H1 (cell line): ENCODE results near the gene UBE2O. TPM values are rescaled to one million over a fixed set of nuclear protein-coding genes. Genes with fewer than 3 reads are reported as not detected.

ENCODE experiments used
- CTCF ChIA-PET: fragments of 300-600 bp; sonication (Branson Sonifier 250); formaldehyde crosslinking; loops from one replicate; lab custom pipeline; 2021; ENCODE audit not compliant: partially characterized antibody; lab: Charles Lee
- POLR2A ChIA-PET: fragments of 300-600 bp; sonication (Branson Sonifier 250); formaldehyde crosslinking; loops from one replicate; lab custom pipeline; 2021; ENCODE audit warnings: inconsistent platforms; ENCODE audit not compliant: partially characterized antibody; lab: Charles Lee
- DNase-seq, 2 experiments: peaks; one replicate each; pipeline versions ENCODE4 v3.0.0 to v3.0.0-alpha.2; 2010 to 2022; ENCODE audit warnings: low spot score in 2 of 2, low read depth in 1 of 2, mixed read lengths in 1 of 2
- FAIRE-seq: peaks from 2 replicates; lab custom pipeline; 2011; peaks lifted over from hg19 to GRCh38; lab: Jason Lieb, UNC
- H2AFZ ChIP-seq: 2 replicates; pipeline ENCODE4 v1.8.1; 2012; ENCODE audit warnings: low read length, inconsistent platforms
- H2AK5ac ChIP-seq: 2 replicates; pipeline ENCODE4 v1.6.1; 2013; ENCODE audit warnings: low read depth, low read length
- H2BK120ac ChIP-seq: replicated peaks from 2 replicates; pipeline ENCODE3; 2013; ENCODE audit warnings: low read depth, low read length, inconsistent platforms
- H2BK12ac ChIP-seq: 2 replicates; pipeline ENCODE4 v1.6.1; 2013; ENCODE audit warnings: low read depth, low read length
- H2BK15ac ChIP-seq: 2 replicates; pipeline ENCODE4 v1.6.1; 2013; ENCODE audit warnings: low read length
- H2BK20ac ChIP-seq: 2 replicates; pipeline ENCODE4 v1.6.1; 2013; ENCODE audit warnings: low read length
- H2BK5ac ChIP-seq: 2 replicates; pipeline ENCODE4 v1.6.1; 2013; ENCODE audit warnings: low read depth, low read length
- H3K14ac ChIP-seq: 2 replicates; pipeline ENCODE4 v1.6.1; 2013; ENCODE audit warnings: inconsistent platforms; ENCODE audit not compliant: insufficient read length
- H3K18ac ChIP-seq: 2 replicates; pipeline ENCODE4 v1.6.1; 2013; ENCODE audit warnings: low read length; ENCODE audit errors: extremely low read depth
- H3K23ac ChIP-seq: 2 replicates; pipeline ENCODE4 v1.6.1; 2013; ENCODE audit warnings: inconsistent platforms; ENCODE audit not compliant: insufficient read length
- H3K23me2 ChIP-seq: 2 replicates; pipeline ENCODE4 v1.6.1; 2013; ENCODE audit warnings: low read depth, low read length
- H3K27ac ChIP-seq: 2 replicates; pipeline ENCODE4 v1.6.1; 2011; ENCODE audit warnings: low read depth, low read length, inconsistent platforms
- H3K27me3 ChIP-seq, 4 experiments: replicated peaks in 1 of 4; 1 replicate in 1 of 4; 2 replicates in 3 of 4; pipeline versions ENCODE4 v1.6.1 to v1.8.1; 2011 to 2013; ENCODE audit warnings: low read length in 3 of 4, mild to moderate bottlenecking in 3 of 4, inconsistent platforms in 2 of 4, mixed read lengths in 2 of 4, moderate library complexity in 1 of 4; ENCODE audit not compliant: control insufficient read depth in 3 of 4, insufficient read depth in 3 of 4; ENCODE audit errors: extremely low read depth in 1 of 4
- H3K36me3 ChIP-seq, 4 experiments: 2 replicates each; pipeline versions ENCODE4 v1.6.1 to v1.8.1; 2011 to 2013; ENCODE audit warnings: mild to moderate bottlenecking in 4 of 4, low read length in 3 of 4, moderate library complexity in 2 of 4, control low read depth in 1 of 4, inconsistent platforms in 1 of 4; ENCODE audit not compliant: insufficient read depth in 4 of 4, control insufficient read depth in 2 of 4
- H3K4ac ChIP-seq: replicated peaks from 2 replicates; pipeline ENCODE3; 2013; ENCODE audit warnings: low read length, low read depth, mixed read lengths, inconsistent platforms; ENCODE audit not compliant: insufficient read length
- H3K4me1 ChIP-seq, 4 experiments: replicated peaks in 1 of 4; 1 replicate in 1 of 4; 2 replicates in 3 of 4; pipeline versions ENCODE4 v1.6.1 to v1.8.1; 2011 to 2013; ENCODE audit warnings: low read length in 3 of 4, inconsistent platforms in 2 of 4, mixed read lengths in 1 of 4; ENCODE audit not compliant: insufficient read depth in 4 of 4, control insufficient read depth in 3 of 4
- H3K4me2 ChIP-seq, 2 experiments: 2 replicates each; pipeline versions ENCODE4 v1.6.1 to v1.8.1; 2011 to 2013; ENCODE audit warnings: low read depth in 2 of 2, low read length in 2 of 2, control low read depth in 1 of 2, inconsistent platforms in 1 of 2, mild to moderate bottlenecking in 1 of 2; ENCODE audit not compliant: insufficient read depth in 1 of 2
- H3K4me3 ChIP-seq, 4 experiments: fragments of 200-600, 300-600 bp in 1 of 4; sonication (generic), shearing (Covaris generic), sonication (Bioruptor Twin) in 1 of 4; 2 replicates each; pipeline versions ENCODE4 v1.5.1 to v1.8.1; 2011 to 2016; ENCODE audit warnings: low read length in 4 of 4, low read depth in 3 of 4, control low read depth in 2 of 4, inconsistent platforms in 2 of 4, mild to moderate bottlenecking in 2 of 4, mixed read lengths in 1 of 4, moderate library complexity in 1 of 4; ENCODE audit not compliant: insufficient read depth in 2 of 4; ENCODE audit errors: extremely low read depth in 1 of 4
- H3K56ac ChIP-seq: replicated peaks from 2 replicates; pipeline ENCODE3; 2013; ENCODE audit warnings: low read depth, mild to moderate bottlenecking, mixed read lengths, low read length, inconsistent platforms; ENCODE audit not compliant: insufficient read length
- H3K79me1 ChIP-seq: 2 replicates; pipeline ENCODE4 v1.6.1; 2013; ENCODE audit warnings: low read depth, low read length, control low read depth
- H3K79me2 ChIP-seq, 2 experiments: 2 replicates each; pipeline versions ENCODE4 v1.6.1 to v1.8.1; 2012 to 2013; ENCODE audit warnings: low read length in 2 of 2, mild to moderate bottlenecking in 2 of 2, inconsistent platforms in 1 of 2; ENCODE audit not compliant: insufficient read depth in 2 of 2, control insufficient read depth in 1 of 2
- H3K9ac ChIP-seq, 4 experiments: replicated peaks in 1 of 4; 1 replicate in 1 of 4; 2 replicates in 3 of 4; pipeline versions ENCODE4 v1.6.1 to v1.8.1; 2011 to 2013; ENCODE audit warnings: low read depth in 3 of 4, low read length in 3 of 4, control low read depth in 2 of 4, mild to moderate bottlenecking in 2 of 4, moderate library complexity in 2 of 4, inconsistent platforms in 1 of 4; ENCODE audit errors: extremely low read depth in 1 of 4
- H3K9me3 ChIP-seq, 2 experiments: 2 replicates each; pipeline versions ENCODE4 v1.6.1 to v1.8.1; 2012 to 2013; ENCODE audit warnings: mild to moderate bottlenecking in 2 of 2, moderate library complexity in 2 of 2, control low read depth in 1 of 2, inconsistent platforms in 1 of 2, low read depth in 1 of 2, low read length in 1 of 2, mixed read lengths in 1 of 2; ENCODE audit not compliant: insufficient read depth in 2 of 2
- H4K20me1 ChIP-seq, 2 experiments: replicated peaks in 1 of 2; 2 replicates each; pipeline versions ENCODE3 to v1.8.1; 2011 to 2013; ENCODE audit warnings: inconsistent platforms in 2 of 2, low read length in 2 of 2, mild to moderate bottlenecking in 1 of 2; ENCODE audit not compliant: insufficient read depth in 2 of 2, control insufficient read depth in 1 of 2
- H4K5ac ChIP-seq: 2 replicates; pipeline ENCODE4 v1.6.1; 2013; ENCODE audit warnings: low read length, low read depth, mixed read lengths, inconsistent platforms; ENCODE audit not compliant: insufficient read length
- H4K8ac ChIP-seq: 2 replicates; pipeline ENCODE4 v1.8.0; 2013; ENCODE audit warnings: mild to moderate bottlenecking, moderate library complexity, low read length, inconsistent platforms; ENCODE audit not compliant: insufficient read depth; ENCODE audit errors: extremely low read depth
- H4K91ac ChIP-seq: replicated peaks from 2 replicates; pipeline ENCODE3; 2013; ENCODE audit warnings: low read length, mixed read lengths, inconsistent platforms; ENCODE audit not compliant: insufficient read length
- BACH1 ChIP-seq: IDR thresholded peaks from 2 replicates; pipeline ENCODE4 v1.6.1; 2012; ENCODE audit warnings: low read length, improper control_type of control experiment
- CTBP2 ChIP-seq: IDR thresholded peaks from 2 replicates; pipeline ENCODE4 v1.7.0; 2011; ENCODE audit warnings: borderline replicate concordance, mild to moderate bottlenecking, moderate library complexity, mixed read lengths, low read length; ENCODE audit not compliant: insufficient read depth, insufficient read length
- CTCF ChIP-seq, 3 experiments: IDR thresholded peaks; 1 replicate in 2 of 3; 2 replicates in 1 of 3; pipeline versions ENCODE4 v1.5.1 to v1.6.1; 2011; ENCODE audit warnings: low read length in 3 of 3, mild to moderate bottlenecking in 3 of 3, inconsistent platforms in 2 of 3, low read depth in 1 of 3, moderate library complexity in 1 of 3; ENCODE audit not compliant: insufficient read depth in 1 of 3; ENCODE audit errors: control extremely low read depth in 1 of 3
- JUN ChIP-seq: IDR thresholded peaks from 2 replicates; pipeline ENCODE4 v1.6.1; 2011; ENCODE audit warnings: low read depth, mild to moderate bottlenecking, improper control_type of control experiment, low read length
- POLR2AphosphoS5 ChIP-seq: IDR thresholded peaks from 2 replicates; pipeline ENCODE4 v1.6.1; 2011; ENCODE audit warnings: low read depth, low read length
- SAP30 ChIP-seq: fragments of 300-600 bp; sonication (generic); IDR thresholded peaks from 2 replicates; pipeline ENCODE4 v1.7.1; 2012; ENCODE audit warnings: low read length, moderate library complexity, mild to moderate bottlenecking, inconsistent platforms; ENCODE audit not compliant: insufficient read depth, insufficient replicate concordance
- TCF12 ChIP-seq: IDR thresholded peaks from 2 replicates; pipeline ENCODE4 v1.6.1; 2011; ENCODE audit warnings: low read depth, mild to moderate bottlenecking, low read length
- TEAD4 ChIP-seq: IDR thresholded peaks from 2 replicates; pipeline ENCODE4 v1.6.1; 2012; ENCODE audit warnings: low read depth, low read length, inconsistent platforms, mixed read lengths
- USF2 ChIP-seq: IDR thresholded peaks from 2 replicates; pipeline ENCODE4 v1.6.1; 2011; ENCODE audit warnings: low read length, improper control_type of control experiment
- WGBS, 2 experiments: shearing (Covaris generic) in 1 of 2; methylation state at CpG; one replicate each; pipeline versions ENCODE4 v1.1.6 to v1.1.7; 2013 to 2015; ENCODE audit warnings: low lambda C conversion rate in 2 of 2, mixed read lengths in 2 of 2, inconsistent platforms in 1 of 2, low coverage in 1 of 2, missing lambda C conversion rate in 1 of 2; ENCODE audit not compliant: insufficient replicate concordance in 2 of 2, insufficient coverage in 1 of 2, insufficient read length in 1 of 2; ENCODE audit errors: extremely low coverage in 1 of 2, missing lambda C conversion rate in 1 of 2; 5-methylcytosine and 5-hydroxymethylcytosine counted together
- polyA plus RNA-seq, 7 experiments: library from polyadenylated mRNA; depleted of rRNA in 3 of 7; stranded (reverse) in 5 of 7; unstranded in 2 of 7; fragments of >200 nt in 5 of 7; fragments of 200-250 nt in 2 of 7; gene quantifications; 1 replicate in 5 of 7; 2 replicates in 1 of 7; 4 replicates in 1 of 7; pipeline versions ENCODE4 v1.2.1 to v1.2.3, GENCODE V29; 2011 to 2013; ENCODE audit warnings: missing spikeins in 2 of 7, mixed read lengths in 2 of 7
- total RNA-seq: library from RNA; stranded (reverse); fragmentation: NEBNext Ultra II Directional; extraction: Animal tissue kit (Norgen Biotek cat#: 25700); gene quantifications from 2 replicates; pipeline ENCODE4 v1.2.1, GENCODE V29; 2021

Gene UBE2O
- total and polyA plus RNA-seq, 2 of the 8 experiments (the other 6 are each of a cell fraction or from before 2014, with no cell fraction given), result 24.4 to 63.0 TPM

- no peak overlapping the region for H2BK12ac ChIP-seq
- no peak overlapping the region for H2BK120ac ChIP-seq
- no peaks in the 10 kb centered on the region for H3K27me3 ChIP-seq
- no peak overlapping the region for H3K18ac ChIP-seq
- no peaks in the 10 kb centered on the region for H3K9me3 ChIP-seq
- peaks cover 0 to 10% (median 0%) of the 10 kb centered on the region in 4 experiments; a peak in 2 of 8 replicates for H3K36me3 ChIP-seq
- no peak overlapping the region for H2BK15ac ChIP-seq
- 86% methylated on average over 9 of the region's 13 CpGs; no CpG with 5 or more reads in 1 of the 2 experiments for WGBS, 2 experiments
- H2BK20ac ChIP-seq, result no peak overlapping the region
- no peak overlapping the region for H2AK5ac ChIP-seq
- H3K79me1 ChIP-seq, result no peaks in the 10 kb centered on the region
- H3K4ac ChIP-seq, result no peak overlapping the region
- H3K23me2 ChIP-seq, result no peaks in the 10 kb centered on the region
- H3K79me2 ChIP-seq, result no peaks in the 10 kb centered on the region
- DNase-seq (no peak), FAIRE-seq (no peak)
- no peak overlapping the region for H4K5ac ChIP-seq
- H3K9ac ChIP-seq, result no peak overlapping the region
- peaks cover 0 to 9% (median 0%) of the 10 kb centered on the region in 4 experiments; a peak in 2 of 7 replicates for H3K4me1 ChIP-seq
- peaks cover 0 to 6% of the 10 kb centered on the region in 2 experiments for H4K20me1 ChIP-seq
- ChIA-PET CTCF (interaction anchor here (1.1 to 15.6 kb wide), 4 partner anchors 10 to 63 kb away, joined by 3 to 446 read pairs (median 4); partner anchors contain the start of gene RHBDF2), POLR2A (no interaction called here)
- H2AFZ ChIP-seq, result no peak overlapping the region
- no peak overlapping the region for H3K4me3 ChIP-seq
- no peak overlapping the region for H3K4me2 ChIP-seq
- no peak overlapping the region for H3K14ac ChIP-seq
- H2BK5ac ChIP-seq, result no peak overlapping the region
- H4K8ac ChIP-seq, result no peak overlapping the region
- H3K56ac ChIP-seq, result no peak overlapping the region
- H4K91ac ChIP-seq, result no peak overlapping the region
- H3K27ac ChIP-seq, result no peak overlapping the region
- H3K23ac ChIP-seq, result no peak overlapping the region
- TF ChIP-seq USF2 (no peak), TCF12 (no peak), JUN (no peak), CTBP2 (no peak), TEAD4 (no peak), CTCF (IDR thresholded peaks at IDR 0.05; ENCODE audit: control extremely low read depth in 1 of 3, insufficient read depth in 1 of 3, low read depth in 1 of 3, low read length in 3 of 3) (no peak), BACH1 (no peak), POLR2AphosphoS5 (no peak), SAP30 (no peak)
Measured at GRCh38 chr17:76469991-76470739, 17.2 kb upstream of the UBE2O start.
